Gastroesophageal sphincter (tissue), 3 donors: ENCODE measurements around the gene IMMP2L.

Source experiments
- POLR2A ChIP-seq, 2 donors: fragments of 450-650 bp; IDR thresholded peaks; one replicate each; pipeline ENCODE4 v1.6.1; 2017; ENCODE audit warnings: antibody characterized with exemption in 2 of 2, mild to moderate bottlenecking in 2 of 2, moderate library complexity in 1 of 2
- TF ChIP-seq, protein P1 (sequence below), 4 experiments: fragments of 200-600 bp in 2 of 4; fragments of 450-650 bp in 2 of 4; sonication (generic) in 1 of 4; IDR thresholded peaks; one replicate each; pipeline ENCODE4 v1.5.1; 2017 to 2019; ENCODE audit warnings: antibody characterized with exemption in 4 of 4, mild to moderate bottlenecking in 2 of 4, moderate library complexity in 2 of 4

DNA sequence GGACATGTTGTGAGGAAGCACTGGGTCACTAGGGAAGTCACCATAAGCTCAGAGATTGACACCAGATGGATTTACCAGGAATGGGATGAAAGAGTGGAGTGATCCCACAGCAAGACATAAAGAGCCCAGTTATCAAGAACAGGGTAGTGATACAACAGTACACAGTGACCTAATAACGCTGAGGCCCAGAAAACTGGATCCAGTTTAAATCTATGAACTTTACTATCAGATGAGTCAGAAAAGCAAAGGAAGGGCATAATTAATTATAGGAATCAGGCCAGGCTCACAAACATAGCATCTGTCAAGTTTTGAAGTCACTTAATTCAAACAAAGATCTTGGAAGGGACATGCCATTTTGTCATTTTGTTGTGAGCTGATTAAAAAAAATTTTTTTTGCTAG is 397.9 kb downstream of the IMMP2L start:
- TF ChIP-seq, protein P1, sequence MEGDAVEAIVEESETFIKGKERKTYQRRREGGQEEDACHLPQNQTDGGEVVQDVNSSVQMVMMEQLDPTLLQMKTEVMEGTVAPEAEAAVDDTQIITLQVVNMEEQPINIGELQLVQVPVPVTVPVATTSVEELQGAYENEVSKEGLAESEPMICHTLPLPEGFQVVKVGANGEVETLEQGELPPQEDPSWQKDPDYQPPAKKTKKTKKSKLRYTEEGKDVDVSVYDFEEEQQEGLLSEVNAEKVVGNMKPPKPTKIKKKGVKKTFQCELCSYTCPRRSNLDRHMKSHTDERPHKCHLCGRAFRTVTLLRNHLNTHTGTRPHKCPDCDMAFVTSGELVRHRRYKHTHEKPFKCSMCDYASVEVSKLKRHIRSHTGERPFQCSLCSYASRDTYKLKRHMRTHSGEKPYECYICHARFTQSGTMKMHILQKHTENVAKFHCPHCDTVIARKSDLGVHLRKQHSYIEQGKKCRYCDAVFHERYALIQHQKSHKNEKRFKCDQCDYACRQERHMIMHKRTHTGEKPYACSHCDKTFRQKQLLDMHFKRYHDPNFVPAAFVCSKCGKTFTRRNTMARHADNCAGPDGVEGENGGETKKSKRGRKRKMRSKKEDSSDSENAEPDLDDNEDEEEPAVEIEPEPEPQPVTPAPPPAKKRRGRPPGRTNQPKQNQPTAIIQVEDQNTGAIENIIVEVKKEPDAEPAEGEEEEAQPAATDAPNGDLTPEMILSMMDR (IDR thresholded peaks at IDR 0.05): no peak
- TF ChIP-seq POLR2A (IDR thresholded peaks at IDR 0.05): no peak
